ENCODE measurements around the gene COL8A2. TPM values are rescaled to one million over a fixed set of nuclear protein-coding genes. Genes with fewer than 3 reads are reported as not detected.

Gene COL8A2
- total and polyA plus RNA-seq, 2 of the 4 experiments (the other 2 are of a cell fraction) = 0.54 to 1.1 TPM

DNA sequence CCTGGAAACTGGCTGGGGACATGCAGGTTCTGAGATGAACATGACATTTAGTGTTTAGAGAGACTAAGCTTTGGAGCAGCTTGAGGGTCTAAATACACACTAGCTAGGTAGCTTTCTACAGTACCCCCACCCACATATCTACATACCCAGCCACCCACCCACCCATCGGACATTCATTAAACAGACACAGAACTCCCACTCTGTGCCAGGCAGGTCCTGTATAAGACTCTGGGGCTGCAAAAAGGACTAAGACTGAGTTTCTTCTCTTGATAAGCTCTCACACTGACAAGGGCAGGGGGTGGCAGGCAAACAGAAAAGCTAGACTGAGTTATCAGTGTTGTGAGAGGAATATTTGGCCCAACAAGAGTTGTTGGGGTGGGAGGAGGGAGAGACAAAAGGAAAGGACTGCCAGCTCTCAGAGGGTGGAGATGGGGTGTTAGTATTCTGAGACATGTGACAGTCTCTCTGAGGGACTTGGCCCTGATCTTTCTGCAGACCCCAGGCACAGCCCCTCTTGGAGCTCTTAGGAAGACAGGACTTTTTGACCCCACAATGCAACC lies 37.7 kb upstream of the COL8A2 start:
- WGBS, 2 experiments (ENCODE audit: extremely low coverage in 2 of 2, insufficient read length in 1 of 2) = no CpG with 5 or more reads among the region's 1 CpG
- no peak overlapping the region for H2AFZ ChIP-seq (replicated peaks; ENCODE audit: low read length, poor library complexity)
- H2BK20ac ChIP-seq (ENCODE audit: low read depth, low read length) = no peak overlapping the region
- H3K14ac ChIP-seq (replicated peaks; ENCODE audit: low read depth, low read length) = no peak overlapping the region
- no peak overlapping the region for H4K8ac ChIP-seq (ENCODE audit: low read depth in 2 of 2, low read length in 2 of 2)
- no peak overlapping the region for H4K5ac ChIP-seq (ENCODE audit: low read depth, low read length)
- H4K20me1 ChIP-seq (ENCODE audit: insufficient read depth, low read length) = peaks cover 99% of the 10 kb centered on the region
- H3K4me3 ChIP-seq (ENCODE audit: insufficient read depth, low read depth, low read length) = no peak overlapping the region
- no peak overlapping the region for H3K56ac ChIP-seq (ENCODE audit: extremely low read depth, insufficient read depth, low read length)
- no peak overlapping the region for H2BK5ac ChIP-seq (ENCODE audit: low read depth, low read length, poor library complexity, severe bottlenecking)
- H2BK15ac ChIP-seq (ENCODE audit: low read depth, low read length) = no peak overlapping the region
- H3K23ac ChIP-seq (ENCODE audit: low read depth, low read length) = no peak overlapping the region
- H3K9me3 ChIP-seq (ENCODE audit: control insufficient read depth, insufficient read depth, low read length) = no peaks in the 10 kb centered on the region
- H3K9ac ChIP-seq (ENCODE audit: low read depth, low read length) = no peak overlapping the region
- no peak overlapping the region for H3K18ac ChIP-seq (ENCODE audit: low read depth, low read length)
- ChIA-PET POLR2A (ENCODE audit: unreplicated experiment) (no interaction called here), CTCF (interaction anchor here (0.7 to 0.9 kb wide), 3 partner anchors 13 to 21 kb away, joined by 3 to 4 read pairs (median 4); partner anchors contain the start of gene TRAPPC3)
- DNase-seq (no peak), ATAC-seq (ENCODE audit: low read depth) (no peak)
- H3K9me1 ChIP-seq (ENCODE audit: insufficient read depth, low read length) = peaks cover 22% of the 10 kb centered on the region
- dilution Hi-C loops (cut with HindIII; ENCODE audit: low sequenced_read_pairs, unreplicated experiment) = no loop called here
- H2AK9ac ChIP-seq (replicated peaks; ENCODE audit: low read depth, low read length, poor library complexity) = no peak overlapping the region
- no peak overlapping the region for H2BK120ac ChIP-seq (ENCODE audit: low read depth, low read length)
- no peak overlapping the region for H4K91ac ChIP-seq (ENCODE audit: insufficient read depth, low read depth, low read length)
- intact Hi-C loops (cut with micrococcal nuclease) = no loop called here
- no peak overlapping the region for H3K4me2 ChIP-seq (ENCODE audit: low read depth, low read length)
- H3K4ac ChIP-seq (ENCODE audit: low read depth, low read length) = no peak overlapping the region
- in situ Hi-C loops (cut with MboI; ENCODE audit: low sequenced_read_pairs) = no loop called here
- H3K79me1 ChIP-seq (ENCODE audit: low read depth in 1 of 2, low read length in 2 of 2) = peaks cover 0 to 54% of the 10 kb centered on the region in 2 experiments; a peak in 2 of 4 replicates
- no peak overlapping the region for H3K27ac ChIP-seq (ENCODE audit: insufficient read depth, low read length)
- BruUV-seq (replicated peaks) = no TSS peak
- H2AK5ac ChIP-seq (ENCODE audit: low read depth, low read length) = no peak overlapping the region
- H3K4me1 ChIP-seq (ENCODE audit: control insufficient read depth, insufficient read depth, low read length) = peaks cover 25% of the 10 kb centered on the region
- TF ChIP-seq, protein P1, sequence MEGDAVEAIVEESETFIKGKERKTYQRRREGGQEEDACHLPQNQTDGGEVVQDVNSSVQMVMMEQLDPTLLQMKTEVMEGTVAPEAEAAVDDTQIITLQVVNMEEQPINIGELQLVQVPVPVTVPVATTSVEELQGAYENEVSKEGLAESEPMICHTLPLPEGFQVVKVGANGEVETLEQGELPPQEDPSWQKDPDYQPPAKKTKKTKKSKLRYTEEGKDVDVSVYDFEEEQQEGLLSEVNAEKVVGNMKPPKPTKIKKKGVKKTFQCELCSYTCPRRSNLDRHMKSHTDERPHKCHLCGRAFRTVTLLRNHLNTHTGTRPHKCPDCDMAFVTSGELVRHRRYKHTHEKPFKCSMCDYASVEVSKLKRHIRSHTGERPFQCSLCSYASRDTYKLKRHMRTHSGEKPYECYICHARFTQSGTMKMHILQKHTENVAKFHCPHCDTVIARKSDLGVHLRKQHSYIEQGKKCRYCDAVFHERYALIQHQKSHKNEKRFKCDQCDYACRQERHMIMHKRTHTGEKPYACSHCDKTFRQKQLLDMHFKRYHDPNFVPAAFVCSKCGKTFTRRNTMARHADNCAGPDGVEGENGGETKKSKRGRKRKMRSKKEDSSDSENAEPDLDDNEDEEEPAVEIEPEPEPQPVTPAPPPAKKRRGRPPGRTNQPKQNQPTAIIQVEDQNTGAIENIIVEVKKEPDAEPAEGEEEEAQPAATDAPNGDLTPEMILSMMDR (conservative IDR thresholded peaks at IDR 0.05; ENCODE audit: low read depth, low read length) = no peak
- no peaks in the 10 kb centered on the region for H3K27me3 ChIP-seq (ENCODE audit: control insufficient read depth, insufficient read depth, low read length)
- peaks cover 22% of the 10 kb centered on the region for H3K36me3 ChIP-seq (ENCODE audit: control insufficient read depth, insufficient read depth, low read length)
